Measurements from ENCODE around the gene KIRREL2. TPM values are rescaled to one million over a fixed set of nuclear protein-coding genes. Genes with fewer than 3 reads are reported as not detected.

Gene KIRREL2
- total RNA-seq, 1 experiment from 2014 or later, result 3.1 TPM

- no peaks in the 10 kb centered on the region for H3K36me3 Mint-ChIP-seq (ENCODE audit: insufficient read depth in 1 of 3, low read depth in 3 of 3)
- H3K9me3 Mint-ChIP-seq, result no peaks in the 10 kb centered on the region
- Histone ChIP-seq H3K18ac (ENCODE audit: insufficient read length, low read depth, low read length) (no peak overlapping the region), H4K5ac (ENCODE audit: insufficient read length, low read depth, low read length) (no peak overlapping the region), H4K91ac (ENCODE audit: insufficient read length, low read depth, low read length) (no peak overlapping the region), H3K14ac (ENCODE audit: insufficient read depth, low read length) (no peak overlapping the region), H2BK12ac (ENCODE audit: insufficient read length, low read depth, low read length) (no peak overlapping the region), H3K4ac (ENCODE audit: low read depth, low read length) (no peak overlapping the region), H2BK5ac (ENCODE audit: insufficient read length, low read length) (no peak overlapping the region), H3T11ph (ENCODE audit: low read length) (no peak overlapping the region), H3K27ac (ENCODE audit: insufficient read length, low read depth, low read length) (no peak overlapping the region), H2BK20ac (ENCODE audit: low read depth, low read length, poor library complexity, severe bottlenecking) (no peak overlapping the region), H3K23me2 (ENCODE audit: insufficient read length, low read depth, low read length, poor library complexity, severe bottlenecking) (no peaks in the 10 kb centered on the region), H3K4me1 (ENCODE audit: insufficient read depth, low read length) (no peaks in the 10 kb centered on the region), H3K56ac (ENCODE audit: insufficient read length, low read depth, low read length) (no peak overlapping the region), H2BK120ac (ENCODE audit: low read depth, low read length, poor library complexity, severe bottlenecking) (no peak overlapping the region), H4K8ac (replicated peaks; ENCODE audit: insufficient read length, low read depth, low read length) (no peak overlapping the region), H3K4me2 (ENCODE audit: insufficient read depth, insufficient read length, low read length) (no peak overlapping the region), H3K27me3 (ENCODE audit: insufficient read depth, low read length) (no peaks in the 10 kb centered on the region), H3K79me2 (ENCODE audit: insufficient read depth, low read length) (no peaks in the 10 kb centered on the region), H2AFZ (ENCODE audit: low read length) (no peak overlapping the region), H2AK5ac (ENCODE audit: insufficient read length, low read length) (no peak overlapping the region), H3K9me3 (ENCODE audit: control insufficient read depth, low read depth, low read length) (no peaks in the 10 kb centered on the region), H3K79me1 (ENCODE audit: insufficient read depth, low read depth, low read length, poor library complexity, severe bottlenecking) (no peaks in the 10 kb centered on the region), H4K20me1 (ENCODE audit: control insufficient read depth, insufficient read depth, insufficient read length) (no peaks in the 10 kb centered on the region), H2BK15ac (ENCODE audit: low read depth, low read length) (no peak overlapping the region), H3K23ac (ENCODE audit: insufficient read length, low read depth, low read length) (no peak overlapping the region), H3K9ac (ENCODE audit: extremely low read depth, insufficient read length, low read length) (no peak overlapping the region)
- H3K4me1 Mint-ChIP-seq, result peaks cover 5% of the 10 kb centered on the region in 2 experiments
- no peak for DNase-seq
- H3K27me3 Mint-ChIP-seq (ENCODE audit: low read depth), result peaks cover 62% of the 10 kb centered on the region
- H3K27ac Mint-ChIP-seq, result no peak overlapping the region
- WGBS (ENCODE audit: extremely low coverage, insufficient read length, low lambda C conversion rate), result no CpG with 5 or more reads among the region's 4 CpGs
- no peak for TF ChIP-seq CTCF (conservative IDR thresholded peaks at IDR 0.05)
- H3K4me3 Mint-ChIP-seq, result no peak overlapping the region
Measured at GRCh38 chr19:35832054-35832453, 24.7 kb upstream of the KIRREL2 start.
